ENCODE results near the gene LAMC3.

DNA sequence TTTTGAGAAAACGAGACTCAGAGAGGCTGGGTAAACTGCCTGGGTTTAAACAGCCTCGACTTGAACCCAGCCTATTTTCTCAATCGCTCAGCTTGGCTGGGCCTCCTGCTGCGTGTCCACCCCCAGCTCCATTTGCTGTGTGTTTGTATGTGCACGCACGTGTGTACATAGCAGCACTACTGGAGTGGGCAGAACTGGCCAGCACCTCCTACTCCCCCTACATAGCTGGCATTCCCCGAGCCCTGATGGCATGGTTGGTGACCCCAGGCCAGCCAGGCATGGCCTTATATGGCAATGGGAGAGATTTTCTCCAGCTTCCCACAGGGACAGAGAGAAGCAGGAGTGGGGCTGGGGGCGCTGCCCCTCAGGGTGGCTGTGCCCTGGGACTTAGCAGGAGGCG lies 91.5 kb downstream of the LAMC3 start:
- TF ChIP-seq, protein P1, sequence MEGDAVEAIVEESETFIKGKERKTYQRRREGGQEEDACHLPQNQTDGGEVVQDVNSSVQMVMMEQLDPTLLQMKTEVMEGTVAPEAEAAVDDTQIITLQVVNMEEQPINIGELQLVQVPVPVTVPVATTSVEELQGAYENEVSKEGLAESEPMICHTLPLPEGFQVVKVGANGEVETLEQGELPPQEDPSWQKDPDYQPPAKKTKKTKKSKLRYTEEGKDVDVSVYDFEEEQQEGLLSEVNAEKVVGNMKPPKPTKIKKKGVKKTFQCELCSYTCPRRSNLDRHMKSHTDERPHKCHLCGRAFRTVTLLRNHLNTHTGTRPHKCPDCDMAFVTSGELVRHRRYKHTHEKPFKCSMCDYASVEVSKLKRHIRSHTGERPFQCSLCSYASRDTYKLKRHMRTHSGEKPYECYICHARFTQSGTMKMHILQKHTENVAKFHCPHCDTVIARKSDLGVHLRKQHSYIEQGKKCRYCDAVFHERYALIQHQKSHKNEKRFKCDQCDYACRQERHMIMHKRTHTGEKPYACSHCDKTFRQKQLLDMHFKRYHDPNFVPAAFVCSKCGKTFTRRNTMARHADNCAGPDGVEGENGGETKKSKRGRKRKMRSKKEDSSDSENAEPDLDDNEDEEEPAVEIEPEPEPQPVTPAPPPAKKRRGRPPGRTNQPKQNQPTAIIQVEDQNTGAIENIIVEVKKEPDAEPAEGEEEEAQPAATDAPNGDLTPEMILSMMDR (conservative IDR thresholded peaks at IDR 0.05; ENCODE audit: low read depth, low read length), result no peak
- TF ChIP-seq EZH2phosphoT487 (IDR thresholded peaks at IDR 0.05; ENCODE audit: borderline replicate concordance, low read length) (no peak), EZH2 (IDR thresholded peaks at IDR 0.05; ENCODE audit: low read length, unreplicated experiment) (no peak)
